Breast epithelium (tissue), 3 donors: Measurements from ENCODE around the gene MICAL2.

Experiments
- POLR2A ChIP-seq: fragments of 450-650 bp; IDR thresholded peaks from one replicate; pipeline ENCODE4 v1.6.1; 2016; ENCODE audit warnings: antibody characterized with exemption, mild to moderate bottlenecking, moderate library complexity
- POLR2AphosphoS5 ChIP-seq, 3 donors: sonication (generic); formaldehyde crosslinking; IDR thresholded peaks; one replicate each; pipeline ENCODE4 v1.6.1; 2017; ENCODE audit warnings: antibody characterized with exemption in 3 of 3
- TF ChIP-seq, protein P1 (sequence below), 3 donors: fragments of 450-650 bp; IDR thresholded peaks; one replicate each; pipeline ENCODE4 v1.5.1; 2016 to 2017; ENCODE audit warnings: antibody characterized with exemption in 3 of 3, mild to moderate bottlenecking in 3 of 3, moderate library complexity in 3 of 3

DNA sequence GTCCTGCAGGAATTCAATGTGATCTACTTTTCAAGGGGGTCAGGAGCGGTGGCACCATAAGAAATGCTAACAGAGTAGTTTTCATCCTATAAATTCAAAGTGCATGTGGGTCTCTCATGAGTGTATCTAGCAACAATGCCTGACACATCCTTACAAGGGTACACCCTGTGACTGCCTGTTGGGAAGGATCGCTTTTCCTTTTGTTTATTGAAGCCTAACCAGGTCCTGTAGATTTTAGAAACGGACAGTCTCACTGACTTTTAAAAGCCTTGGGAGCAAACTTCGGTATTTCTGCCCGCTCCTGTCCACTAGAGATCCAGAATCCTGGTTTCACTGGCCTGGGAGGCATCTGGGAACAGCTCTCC, 102.4 kb downstream of the MICAL2 start:
- TF ChIP-seq, protein P1, sequence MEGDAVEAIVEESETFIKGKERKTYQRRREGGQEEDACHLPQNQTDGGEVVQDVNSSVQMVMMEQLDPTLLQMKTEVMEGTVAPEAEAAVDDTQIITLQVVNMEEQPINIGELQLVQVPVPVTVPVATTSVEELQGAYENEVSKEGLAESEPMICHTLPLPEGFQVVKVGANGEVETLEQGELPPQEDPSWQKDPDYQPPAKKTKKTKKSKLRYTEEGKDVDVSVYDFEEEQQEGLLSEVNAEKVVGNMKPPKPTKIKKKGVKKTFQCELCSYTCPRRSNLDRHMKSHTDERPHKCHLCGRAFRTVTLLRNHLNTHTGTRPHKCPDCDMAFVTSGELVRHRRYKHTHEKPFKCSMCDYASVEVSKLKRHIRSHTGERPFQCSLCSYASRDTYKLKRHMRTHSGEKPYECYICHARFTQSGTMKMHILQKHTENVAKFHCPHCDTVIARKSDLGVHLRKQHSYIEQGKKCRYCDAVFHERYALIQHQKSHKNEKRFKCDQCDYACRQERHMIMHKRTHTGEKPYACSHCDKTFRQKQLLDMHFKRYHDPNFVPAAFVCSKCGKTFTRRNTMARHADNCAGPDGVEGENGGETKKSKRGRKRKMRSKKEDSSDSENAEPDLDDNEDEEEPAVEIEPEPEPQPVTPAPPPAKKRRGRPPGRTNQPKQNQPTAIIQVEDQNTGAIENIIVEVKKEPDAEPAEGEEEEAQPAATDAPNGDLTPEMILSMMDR (IDR thresholded peaks at IDR 0.05), result no peak
- TF ChIP-seq POLR2AphosphoS5 (IDR thresholded peaks at IDR 0.05) (no peak), POLR2A (no peak)
